ENCODE results near the gene SHMT2. TPM values are rescaled to one million over a fixed set of nuclear protein-coding genes. Genes with fewer than 3 reads are reported as not detected.

Gene SHMT2
- total and polyA plus RNA-seq, 2 donors (not counting 3 experiments of a cell fraction or from before 2014, with no cell fraction given), result 155 to 243 TPM

- intact Hi-C loops (cut with micrococcal nuclease), result no loop called here
- no peak for FAIRE-seq
- no peaks in the 10 kb centered on the region for H3K9me3 ChIP-seq (replicated peaks; ENCODE audit: control insufficient read depth, insufficient read depth, low read length)
- no peak overlapping the region for H3K9ac ChIP-seq (replicated peaks; ENCODE audit: extremely low read depth, insufficient read depth, low read length)
- H3K36me3 ChIP-seq (ENCODE audit: control insufficient read depth in 2 of 2, extremely low read depth in 1 of 2, insufficient read depth in 2 of 2, low read length in 2 of 2), result no peaks in the 10 kb centered on the region
- H3K4me2 ChIP-seq (ENCODE audit: insufficient read depth, low read length), result no peak overlapping the region
- H3K79me2 ChIP-seq (ENCODE audit: control insufficient read depth, insufficient read depth, low read length), result no peaks in the 10 kb centered on the region
- H3K9me1 ChIP-seq (replicated peaks; ENCODE audit: control insufficient read depth, extremely low read depth, insufficient read depth, low read length), result no peaks in the 10 kb centered on the region
- H2AFZ ChIP-seq (ENCODE audit: low read depth, low read length), result no peak overlapping the region
- no peaks in the 10 kb centered on the region for H3K4me1 ChIP-seq (ENCODE audit: control insufficient read depth, extremely low read depth, insufficient read depth, low read length)
- ChIA-PET CTCF (interaction anchor here (0.6 to 5.1 kb wide), 7 partner anchors 8 to 202 kb away, joined by 3 to 26 read pairs (median 4); partner anchors contain the start of gene SHMT2), POLR2A (no interaction called here)
- DNase-seq (ENCODE audit: low read depth, low spot score), result no peak
- no peak overlapping the region for H3K27ac ChIP-seq (ENCODE audit: insufficient read depth, low read depth, low read length)
- BruUV-seq (replicated peaks), result no TSS peak
- dilution Hi-C loops (cut with MboI; ENCODE audit: extremely low pct_ligation_motif_present, low sequenced_read_pairs), result no loop called here
- no peak for TF ChIP-seq GATA2 (IDR thresholded peaks at IDR 0.05; ENCODE audit: insufficient read depth, insufficient read length, low read depth, low read length)
- TF ChIP-seq CTCF (IDR thresholded peaks at IDR 0.05; ENCODE audit: extremely low read depth in 1 of 2, insufficient read depth in 1 of 2, low read depth in 1 of 2, low read length in 2 of 2), result no peak
- TF ChIP-seq, protein P1, sequence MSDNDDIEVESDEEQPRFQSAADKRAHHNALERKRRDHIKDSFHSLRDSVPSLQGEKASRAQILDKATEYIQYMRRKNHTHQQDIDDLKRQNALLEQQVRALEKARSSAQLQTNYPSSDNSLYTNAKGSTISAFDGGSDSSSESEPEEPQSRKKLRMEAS (IDR thresholded peaks at IDR 0.05; ENCODE audit: insufficient read depth, insufficient read length), result no peak
- no peak for TF ChIP-seq POLR2A (IDR thresholded peaks at IDR 0.05; ENCODE audit: low read depth, low read length)
- no peak for TF ChIP-seq JUN (IDR thresholded peaks at IDR 0.05; ENCODE audit: borderline replicate concordance, insufficient read depth, insufficient read length, low read depth)
- TF ChIP-seq MYC (IDR thresholded peaks at IDR 0.05; ENCODE audit: low read depth, low read length), result no peak
- TF ChIP-seq EZH2 (IDR thresholded peaks at IDR 0.05; ENCODE audit: borderline replicate concordance, low read depth, low read length, severe bottlenecking), result no peak
- no peak overlapping the region for H3K4me3 ChIP-seq (replicated peaks in 1 of 3; ENCODE audit: insufficient read depth in 1 of 3, low read depth in 1 of 3, low read length in 3 of 3)
- H4K20me1 ChIP-seq (replicated peaks; ENCODE audit: control insufficient read depth, extremely low read depth, insufficient read depth, low read length), result no peaks in the 10 kb centered on the region
- peaks cover 0 to 1% of the 10 kb centered on the region in 2 experiments for H3K27me3 ChIP-seq (ENCODE audit: control insufficient read depth in 2 of 2, insufficient read depth in 2 of 2, low read length in 2 of 2)
These were observed 21.0 kb downstream of the SHMT2 start for GRCh38 chr12:57250541-57250940.
